Measurements from ENCODE around the gene DLX6.
A peak's percentile ranks its signal among the peaks of the same experiment; 100 is the strongest.

The DLX6 gene

DNA sequence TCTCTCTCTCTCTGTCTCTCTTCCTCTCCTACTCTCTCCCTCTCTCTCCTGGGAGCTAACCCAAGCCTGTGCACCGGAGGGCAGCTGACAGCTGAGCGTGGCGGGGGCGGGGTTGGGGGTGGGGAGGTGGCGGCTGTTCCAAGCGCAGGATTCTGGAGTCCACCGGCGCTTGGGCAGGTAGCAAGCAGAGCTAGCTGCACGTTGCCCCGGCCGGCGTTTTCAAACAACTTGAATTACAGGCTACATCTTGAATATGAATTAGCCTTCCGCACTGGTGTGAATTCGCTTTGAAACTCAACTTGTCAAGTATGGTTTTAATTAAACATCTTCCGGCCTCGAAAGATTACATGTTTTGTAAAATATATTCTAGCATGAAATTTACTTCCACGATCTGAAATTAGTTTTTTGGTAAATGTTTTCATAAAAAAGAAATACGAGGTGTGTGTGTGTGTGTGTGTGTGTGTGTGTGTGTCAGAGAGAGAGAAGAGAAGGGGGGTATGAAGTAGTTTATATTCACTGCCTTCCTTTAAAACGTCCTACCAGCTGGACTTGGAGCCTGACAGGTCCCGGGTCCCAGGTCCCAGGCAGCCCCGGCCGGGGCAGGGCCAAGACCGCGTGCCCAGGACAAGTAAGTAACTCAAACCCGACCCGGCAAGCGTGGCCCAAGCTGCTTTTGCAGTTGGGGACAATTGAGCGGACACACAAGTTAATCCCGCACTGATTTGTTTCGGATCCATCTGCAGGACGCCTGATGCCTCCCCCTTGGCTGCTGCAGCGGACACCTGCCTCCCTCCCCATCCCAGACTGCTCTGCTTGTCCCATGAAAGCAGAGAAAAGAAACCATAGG lies 9.0 kb upstream of the DLX6 start:
- DNase-seq, result no peak

DNA sequence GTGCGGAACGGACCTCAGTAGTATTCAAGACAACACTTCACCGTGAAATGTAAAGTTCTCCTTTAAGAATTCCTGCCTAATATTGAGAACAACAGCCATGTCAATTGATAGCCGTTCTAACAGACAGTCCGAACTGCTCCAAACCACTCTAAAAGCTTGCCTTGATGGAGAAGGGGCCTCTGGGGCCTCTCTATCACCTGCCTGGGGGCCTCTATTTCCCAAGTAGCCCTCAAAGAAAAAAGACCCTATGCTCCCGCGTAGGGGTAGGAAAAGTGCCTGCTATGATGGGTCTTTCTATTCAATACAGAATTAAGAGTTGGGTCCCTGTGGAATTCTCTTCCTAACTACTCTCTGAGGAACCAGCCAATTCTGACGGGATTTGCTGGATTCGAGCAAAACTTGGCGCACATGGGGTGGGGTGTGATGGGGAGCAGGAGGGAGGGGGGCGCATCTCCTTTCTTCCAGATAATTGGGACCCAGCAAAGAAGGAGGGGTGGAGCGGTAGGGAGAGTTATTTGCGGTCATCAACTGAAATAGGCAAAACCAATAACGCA lies 8.3 kb upstream of the DLX6 start:
- DNase-seq, result no peak

GRCh38 chr7:96997512-96998032 lies 7.8 kb upstream of the DLX6 start:
- no peak for DNase-seq

- DNase-seq, result no peak
Observed at GRCh38 chr7:96998333-96998732, 7.0 kb upstream of the DLX6 start.

DNA sequence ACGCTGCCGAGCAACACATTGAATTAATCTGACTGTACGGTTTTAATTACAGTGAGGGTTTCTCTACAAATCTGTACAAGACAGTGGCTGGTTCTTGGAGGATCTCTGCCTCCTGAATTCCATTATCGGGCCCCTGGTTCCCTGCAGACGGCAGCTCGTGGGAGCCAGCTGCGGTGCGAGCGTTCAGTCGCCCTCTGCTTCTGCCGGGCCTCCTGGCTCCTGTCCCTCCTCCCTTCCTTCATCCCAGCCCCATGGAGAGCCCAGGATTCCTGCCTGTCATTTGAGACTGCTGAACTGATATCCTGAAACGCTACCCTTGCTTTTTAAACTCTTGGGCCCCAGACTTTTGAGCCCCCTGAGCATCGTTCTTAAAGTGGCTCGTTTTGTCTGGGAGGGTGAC lies 6.6 kb upstream of the DLX6 start:
- no peak for DNase-seq

GRCh38 chr7:97001221-97001620 lies 4.1 kb upstream of the DLX6 start:
- DNase-seq, result no peak

- no peak for DNase-seq
Observed at GRCh38 chr7:97001656-97002554, 3.4 kb upstream of the DLX6 start.

DNA sequence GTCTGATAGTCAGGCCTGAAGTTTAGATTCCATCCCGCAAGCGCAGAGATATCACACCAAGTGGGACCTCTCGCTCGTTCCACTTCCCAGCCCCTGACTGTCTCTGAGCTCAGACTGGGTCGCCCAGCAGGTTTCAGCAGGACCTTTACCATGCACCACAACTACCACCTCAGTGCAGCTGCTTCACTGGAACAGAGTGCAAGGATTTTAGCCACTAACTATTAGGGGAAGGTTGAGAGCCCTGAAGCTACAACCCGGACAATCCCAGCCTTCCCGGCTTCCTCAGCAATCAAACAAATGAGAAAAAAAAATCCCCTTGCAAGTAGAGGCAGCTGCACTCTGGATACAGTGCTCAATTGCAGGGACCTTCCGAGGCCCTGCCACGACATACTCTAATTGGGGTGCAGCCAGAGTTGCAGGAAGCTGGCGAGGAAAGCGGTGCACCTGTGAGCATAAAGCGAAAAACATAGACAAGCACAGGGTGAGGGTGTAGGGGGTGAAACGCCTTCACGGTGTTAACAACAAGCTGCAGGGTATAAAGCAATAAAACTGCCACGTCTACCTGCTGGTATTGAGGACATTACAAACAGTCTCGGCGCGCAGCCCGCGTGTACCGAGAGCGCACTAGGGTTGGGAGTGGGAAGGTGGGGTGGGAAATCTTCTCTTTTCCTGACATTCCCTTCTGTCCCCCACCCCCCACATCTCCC lies 2.6 kb upstream of the DLX6 start:
- DNase-seq, result no peak

- DNase-seq, result no peak
Observed at GRCh38 chr7:97003262-97004246, 1.8 kb upstream of the DLX6 start.

- DNase-seq, result no peak
Observed at GRCh38 chr7:97004247-97005182, 838 bp upstream of the DLX6 start.

- DNase-seq, result peak; percentile 21
Observed at GRCh38 chr7:97006055-97006815, 882 bp downstream of the DLX6 start.

DNA sequence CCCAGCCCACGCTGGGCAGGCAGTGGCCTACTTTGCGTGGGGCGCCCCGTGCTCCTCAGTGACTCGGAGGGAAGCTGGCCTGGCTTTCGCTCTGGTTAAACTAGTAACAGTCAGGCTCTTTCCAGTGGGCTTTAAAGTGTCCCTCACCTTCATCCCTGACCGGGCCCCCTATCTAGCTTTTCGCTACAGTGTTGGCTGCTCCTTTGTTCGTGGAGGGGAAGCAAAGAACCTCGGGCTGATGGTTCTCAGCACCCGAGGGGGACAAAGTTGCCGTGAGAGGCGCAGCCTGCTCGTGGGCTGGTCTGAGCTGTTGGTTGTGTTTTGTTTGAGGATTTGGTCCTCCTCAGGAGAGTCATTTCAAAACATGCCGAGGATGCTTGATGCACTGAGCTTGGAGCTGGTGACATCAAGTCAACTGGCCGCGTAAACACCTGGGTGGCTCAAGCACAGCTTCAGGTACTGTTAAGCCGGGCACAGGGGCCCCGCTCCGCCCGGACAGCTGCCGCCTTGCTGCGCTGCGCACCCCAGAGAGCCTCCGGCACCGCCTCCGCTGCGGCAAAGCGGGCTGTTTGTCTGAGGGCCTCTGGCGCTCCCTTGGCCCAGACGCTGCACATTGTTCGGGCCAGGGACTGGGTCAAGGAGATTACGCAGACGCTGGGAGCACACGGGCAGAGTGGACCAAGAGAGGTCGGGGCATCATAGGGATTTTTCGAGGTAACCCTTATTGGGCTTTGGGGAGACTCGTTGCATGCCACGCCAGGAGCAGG lies 1.6 kb downstream of the DLX6 start:
- no peak for DNase-seq

- no peak for DNase-seq
Observed at GRCh38 chr7:97007583-97007861, 2.2 kb downstream of the DLX6 start.

GRCh38 chr7:97008275-97008917 lies 3.0 kb downstream of the DLX6 start:
- DNase-seq, result no peak

GRCh38 chr7:97009753-97010732 lies 4.7 kb downstream of the DLX6 start:
- DNase-seq, result no peak

DNA sequence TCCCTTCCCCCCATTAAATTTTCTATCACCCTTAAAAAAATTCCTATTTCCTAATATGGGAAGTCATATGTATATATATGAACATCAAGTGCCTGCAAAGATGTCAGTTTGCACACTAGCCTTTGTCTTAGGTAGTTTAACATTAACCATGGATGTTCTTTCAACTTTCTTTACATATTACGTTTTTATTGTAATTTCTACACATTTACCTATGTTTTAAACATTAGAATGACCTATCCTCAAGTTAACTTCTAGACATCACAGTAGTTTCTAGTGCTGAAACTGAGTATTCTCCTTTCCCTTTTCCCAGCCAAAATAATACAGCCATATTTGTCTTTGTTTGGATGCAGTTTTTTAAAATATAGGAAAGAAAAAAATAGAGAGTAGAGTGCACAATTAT lies 5.8 kb downstream of the DLX6 start:
- no peak for DNase-seq

All from CD4-positive, alpha-beta T cell treated with Interleukin-17A for 4 hours (primary cell).